Fibroblast of upper back skin (primary cell): ENCODE measurements around the gene PNPO.

Experiments used
- DNase-seq: peaks from one replicate; pipeline ENCODE4 v3.0.0-alpha.2; 2013

Gene PNPO

GRCh38 chr17:47952171-47953021 lies 11.0 kb downstream of the PNPO start:
- no peak for DNase-seq

DNA sequence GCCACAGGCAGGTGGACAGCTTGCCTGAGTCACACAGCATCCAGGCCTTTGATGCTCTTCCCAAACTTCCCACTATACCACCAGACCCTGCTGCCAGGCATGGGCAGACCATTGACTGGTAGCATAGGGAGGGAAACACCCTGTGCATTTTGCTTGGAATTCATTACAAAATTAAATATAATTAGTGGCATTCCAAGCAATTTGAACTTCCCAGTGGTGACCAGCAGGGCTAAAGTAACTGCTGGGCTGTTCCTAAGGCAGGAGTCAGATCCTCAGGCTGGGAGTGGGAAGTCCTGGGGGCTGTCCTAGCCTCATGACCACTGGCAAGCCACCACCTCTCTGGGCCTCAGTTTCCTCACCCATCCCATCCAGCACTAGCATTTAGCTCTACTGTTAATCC lies 12.5 kb downstream of the PNPO start:
- no peak for DNase-seq

GRCh38 chr17:47955497-47956461 lies 14.4 kb downstream of the PNPO start:
- DNase-seq = no peak

DNA sequence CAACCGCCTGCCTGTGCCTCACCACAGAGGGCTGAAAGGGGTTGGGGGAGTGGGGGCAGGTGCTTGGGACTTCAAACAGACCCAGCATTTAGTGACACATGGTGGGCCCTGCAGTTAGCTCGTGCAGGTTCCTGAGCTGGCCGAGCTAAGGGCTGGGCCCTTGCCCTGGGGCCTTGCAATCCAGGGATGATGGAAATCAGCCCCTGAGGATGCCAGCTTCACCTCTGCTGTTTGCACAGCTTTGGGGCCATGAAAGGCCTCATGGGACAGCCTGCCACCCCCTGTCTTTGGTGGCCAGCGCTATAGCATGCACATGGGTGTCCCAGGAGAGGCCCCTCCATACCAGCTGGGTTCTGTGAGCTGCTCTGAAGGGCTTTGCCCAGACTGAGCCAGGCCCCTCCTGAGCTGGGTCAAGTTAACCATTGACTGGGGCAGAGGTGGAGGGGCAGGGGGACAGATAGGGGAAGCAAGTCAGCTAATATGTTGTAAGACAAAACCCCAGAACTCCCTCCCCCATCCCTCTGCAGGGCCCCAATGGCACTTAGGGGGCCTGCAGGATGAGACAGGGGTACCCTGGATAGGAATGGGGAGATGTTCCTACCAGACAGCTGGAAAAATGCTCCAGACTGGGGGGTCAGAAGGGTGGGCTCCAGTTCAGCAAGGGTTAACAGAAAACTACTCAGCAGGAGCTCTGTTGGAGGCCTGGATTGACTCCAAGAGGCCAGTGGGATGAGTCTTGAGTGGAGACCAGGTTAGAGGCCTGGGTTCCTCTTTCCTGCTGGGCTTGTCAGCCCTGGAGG lies 15.6 kb downstream of the PNPO start:
- DNase-seq = peak; percentile 15

GRCh38 chr17:47957591-47958490 lies 16.5 kb downstream of the PNPO start, which contains the start of gene PRR15L:
Gene PRR15L, minus strand, starts transcription at chr17:47957883. Its CDS starts 4,649 bp downstream, at chr17:47953234.
- DNase-seq = no peak

DNA sequence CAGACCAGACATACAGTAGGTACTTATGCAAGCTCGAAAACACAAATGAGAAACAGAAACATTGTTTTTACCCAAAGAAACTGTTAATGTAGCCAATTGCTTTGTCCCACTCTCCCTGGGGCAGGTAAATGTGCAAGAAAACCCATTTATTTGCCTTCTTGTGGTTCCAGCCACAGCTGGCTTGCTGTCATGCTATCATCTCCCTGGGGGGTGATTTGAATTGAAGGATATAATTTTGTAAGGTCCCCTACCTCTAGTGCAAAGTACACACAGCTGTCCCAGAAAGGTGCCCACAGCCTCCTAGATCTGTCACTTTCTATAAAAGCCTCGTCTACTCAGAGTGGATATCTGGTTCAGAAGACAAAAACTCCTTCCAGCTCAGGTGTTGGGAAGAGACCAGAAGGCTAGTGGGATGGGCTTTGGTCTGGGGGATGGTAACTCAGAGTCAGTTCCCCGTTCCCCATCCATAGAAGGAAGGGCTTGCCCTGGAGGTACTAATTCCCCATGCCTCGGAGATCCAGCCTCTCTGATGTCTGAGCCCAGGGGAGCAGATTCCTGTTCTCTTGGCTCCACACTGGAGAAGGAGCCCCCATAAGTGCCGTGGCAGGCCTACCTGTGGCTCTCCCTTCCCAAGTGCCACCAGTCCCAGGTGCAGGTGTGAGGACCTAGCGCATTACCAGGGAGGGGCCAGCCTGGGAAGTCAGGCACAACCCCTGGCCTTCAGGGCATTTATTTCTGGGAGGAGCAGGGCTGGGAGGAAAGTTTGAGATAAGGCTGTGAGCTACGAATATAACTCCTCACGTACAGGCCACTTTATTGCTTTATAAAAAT lies 18.7 kb downstream of the PNPO start:
- no peak for DNase-seq

DNA sequence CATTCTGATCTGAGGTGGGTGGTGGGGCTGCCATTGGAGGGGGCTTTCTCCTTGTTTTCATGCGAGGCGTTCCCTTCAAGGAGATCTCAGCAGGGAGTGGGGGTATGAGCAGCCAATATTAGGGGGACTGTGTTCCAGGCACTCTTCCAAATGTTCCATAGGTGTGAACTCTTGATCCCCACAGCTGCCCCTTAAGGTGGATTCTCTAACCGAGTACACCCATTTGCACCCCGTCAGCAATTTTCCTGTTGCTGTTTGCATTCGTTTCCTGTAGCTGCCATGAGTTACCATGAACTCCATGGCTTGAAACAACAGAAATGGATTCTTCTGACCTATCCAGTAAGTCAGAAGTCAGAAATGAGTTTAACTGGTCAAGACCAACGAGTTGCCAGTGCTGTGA lies 20.0 kb downstream of the PNPO start:
- DNase-seq = no peak

DNA sequence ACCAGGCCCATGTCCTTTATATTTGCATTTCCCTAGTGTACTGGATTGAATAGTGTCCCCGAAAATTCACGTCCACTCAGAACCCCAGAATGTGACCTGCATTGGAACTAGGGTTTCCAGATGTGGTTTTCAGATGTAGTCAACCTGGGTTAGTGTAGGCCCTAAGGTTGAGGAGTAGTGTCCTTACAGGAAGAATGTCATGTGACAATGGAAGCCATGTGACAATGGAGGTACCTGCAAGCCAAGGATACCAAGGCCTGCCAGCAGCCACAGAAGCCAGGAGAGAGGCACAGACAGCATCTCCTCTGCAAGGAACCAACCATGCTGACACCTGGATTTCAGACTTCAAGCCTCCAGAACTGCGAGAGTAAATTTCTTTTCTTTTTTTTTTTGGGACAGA lies 21.5 kb downstream of the PNPO start:
- no peak for DNase-seq

GRCh38 chr17:47964856-47965255 lies 23.5 kb downstream of the PNPO start:
- DNase-seq = no peak

- no peak for DNase-seq
These were observed 24.7 kb downstream of the PNPO start for GRCh38 chr17:47966079-47966519.

GRCh38 chr17:47967607-47968252 lies 26.4 kb downstream of the PNPO start:
- DNase-seq = peak; percentile 83

- no peak for DNase-seq
These were observed 27.5 kb downstream of the PNPO start for GRCh38 chr17:47968836-47969235.

- DNase-seq = no peak
These were observed 28.8 kb downstream of the PNPO start for GRCh38 chr17:47969930-47970724.

DNA sequence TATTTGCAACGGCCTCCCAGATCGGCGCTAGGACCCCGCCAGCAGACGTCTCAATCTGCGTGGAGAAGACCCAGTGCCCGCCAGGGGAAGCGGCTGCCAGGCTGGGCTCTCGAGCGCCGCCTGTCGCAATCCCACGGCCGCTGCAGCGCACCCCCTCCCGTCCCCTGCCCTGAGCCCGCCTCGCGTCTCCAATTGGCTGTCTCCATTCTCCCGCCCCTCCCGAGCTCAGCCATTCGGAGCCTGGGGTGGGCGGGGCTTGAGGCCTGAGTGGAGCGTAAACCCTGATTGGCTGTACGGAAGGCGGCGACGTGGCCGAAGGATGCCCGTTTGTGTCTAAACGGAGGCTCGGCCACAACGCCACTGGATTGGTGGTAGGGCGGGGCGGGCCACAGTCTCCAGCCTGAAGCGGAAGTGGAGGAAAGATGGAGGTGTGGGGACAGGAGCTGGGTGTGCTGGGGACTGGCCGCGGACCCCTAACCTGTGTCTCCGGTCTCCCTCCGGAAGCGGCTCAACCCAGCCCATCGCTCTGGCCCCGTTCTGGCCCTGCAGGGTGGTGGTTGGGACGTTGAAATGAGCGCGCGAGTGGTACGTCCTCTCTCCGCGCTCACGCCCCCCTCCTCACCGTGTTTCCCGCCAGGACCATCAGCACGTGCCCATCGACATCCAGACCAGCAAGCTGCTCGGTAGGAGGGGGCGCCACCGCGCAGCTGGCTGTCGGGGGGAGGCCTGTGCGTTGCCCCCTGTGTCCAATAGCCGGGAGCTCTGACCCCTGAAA lies 29.5 kb downstream of the PNPO start, which contains the start of gene CDK5RAP3:
CDK5RAP3 (plus strand) TSS at position 389 of the 775 bp plus-strand sequence; CDS start at position 423, 34 bp downstream.
- DNase-seq = peak; percentile 99

DNA sequence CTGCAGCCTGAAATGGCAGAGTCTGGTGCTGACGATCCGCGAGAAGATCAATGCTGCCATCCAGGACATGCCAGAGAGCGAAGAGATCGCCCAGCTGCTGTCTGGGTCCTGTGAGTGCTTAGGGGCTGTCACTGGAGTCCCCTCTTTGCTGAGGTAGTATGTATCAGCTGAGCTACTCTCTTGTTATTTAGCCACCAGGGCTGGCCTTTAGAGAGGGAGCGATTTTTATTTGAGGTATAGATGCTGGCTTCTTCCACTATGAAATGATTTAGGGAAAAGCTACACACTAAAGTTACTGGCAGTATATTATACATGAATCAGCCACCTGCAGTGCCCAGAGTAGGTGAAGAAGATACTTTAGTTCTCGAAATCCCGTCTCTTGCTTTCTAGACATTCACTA lies 32.2 kb downstream of the PNPO start:
- DNase-seq = no peak

- no peak for DNase-seq
These were observed 33.9 kb downstream of the PNPO start for GRCh38 chr17:47975189-47975822.

GRCh38 chr17:47975823-47976205 lies 34.4 kb downstream of the PNPO start:
- no peak for DNase-seq

DNA sequence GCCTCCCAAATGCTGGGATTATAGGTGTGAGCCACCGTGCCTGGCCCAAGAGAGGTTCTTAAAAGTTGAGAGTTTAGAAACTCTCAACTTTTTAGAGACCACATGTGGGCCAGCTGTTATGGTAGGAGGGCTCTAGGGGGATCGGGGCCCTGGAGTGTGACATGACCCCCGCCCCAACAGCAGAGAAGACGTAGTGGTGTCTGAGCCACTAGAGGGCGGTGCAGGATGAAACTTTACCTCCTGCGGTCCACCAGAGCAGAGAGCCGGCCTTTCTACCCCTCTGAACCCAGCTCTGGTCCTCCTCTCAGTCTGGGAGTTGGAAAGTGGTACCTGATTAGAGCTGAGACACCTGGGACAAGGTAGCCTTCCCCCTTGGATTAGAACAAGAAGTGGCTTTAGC lies 37.0 kb downstream of the PNPO start:
- peak; percentile 52 for DNase-seq
